OCI-LY3 (cell line): ENCODE data around the gene PRMT7.

ENCODE experiments used
- H2AFZ ChIP-seq: fragments of 200-600, 300-600 bp; shearing (Covaris generic); 2 replicates; pipeline ENCODE4 v1.6.0; 2014; ENCODE audit warnings: antibody characterized with exemption, low read depth, low read length
- H3K27ac ChIP-seq: fragments of 200-600, 300-600 bp; sonication (generic); 2 replicates; pipeline ENCODE4 v1.5.1; 2014; ENCODE audit warnings: mild to moderate bottlenecking, low read length, moderate library complexity, mixed read lengths
- H3K27me3 ChIP-seq: fragments of 200-600, 300-600 bp; sonication (generic); 2 replicates; pipeline ENCODE4 v1.6.1; 2014; ENCODE audit warnings: low read depth, low read length, mixed read lengths
- H3K36me3 ChIP-seq: fragments of 200-600, 300-600 bp; sonication (generic); replicated peaks from 2 replicates; pipeline ENCODE3; 2014; ENCODE audit warnings: low read depth, low read length, mixed read lengths
- H3K4me1 ChIP-seq: fragments of 300-600, 200-600 bp; sonication (generic); 2 replicates; pipeline ENCODE4 v1.6.1; 2014; ENCODE audit warnings: low read length, mixed read lengths
- H3K4me2 ChIP-seq: fragments of 200-600, 300-600 bp; sonication (generic); 2 replicates; pipeline ENCODE4 v1.6.1; 2014; ENCODE audit warnings: low read length, mixed read lengths
- H3K4me3 ChIP-seq: fragments of 300-600, 200-600 bp; sonication (generic); 2 replicates; pipeline ENCODE4 v1.5.1; 2014; ENCODE audit warnings: antibody characterized with exemption, mild to moderate bottlenecking, low read length, moderate library complexity
- H3K79me2 ChIP-seq: fragments of 300-600, 200-600 bp; shearing (Covaris generic); 2 replicates; pipeline ENCODE4 v1.6.1; 2014; ENCODE audit warnings: mild to moderate bottlenecking, low read length, mixed read lengths
- H3K9ac ChIP-seq: fragments of 300-600, 200-600 bp; shearing (Covaris generic); 2 replicates; pipeline ENCODE4 v1.6.0; 2014; ENCODE audit warnings: mild to moderate bottlenecking, low read length, moderate library complexity
- H3K9me3 ChIP-seq: fragments of 200-600, 300-600 bp; shearing (Covaris generic); 2 replicates; pipeline ENCODE4 v1.6.1; 2014; ENCODE audit warnings: low read length, mixed read lengths; ENCODE audit not compliant: insufficient read depth
- H4K20me1 ChIP-seq: fragments of 200-600, 300-600 bp; sonication (generic); 2 replicates; pipeline ENCODE4 v1.6.1; 2016; ENCODE audit warnings: low read length, mixed read lengths; ENCODE audit not compliant: insufficient read depth
- CTCF ChIP-seq: fragments of 200-600, 300-600 bp; sonication (generic); IDR thresholded peaks from 2 replicates; pipeline ENCODE4 v1.5.1; 2014; ENCODE audit warnings: antibody characterized with exemption, low read length, low read depth
- EZH2phosphoT487 ChIP-seq: fragments of 200-600 bp; shearing (Covaris generic); IDR thresholded peaks from 2 replicates; pipeline ENCODE4 v1.6.1; 2018; ENCODE audit warnings: antibody characterized with exemption, mixed run types, low read depth

PRMT7 gene

GRCh38 chr16:68351991-68352431 is 41.2 kb downstream of the PRMT7 start:
- Histone ChIP-seq H3K79me2 (no peaks in the 10 kb centered on the region), H3K36me3 (peaks cover 36% of the 10 kb centered on the region), H3K9me3 (no peaks in the 10 kb centered on the region), H3K9ac (no peak overlapping the region), H3K27me3 (no peaks in the 10 kb centered on the region), H3K4me1 (peaks cover 13% of the 10 kb centered on the region), H3K4me3 (no peak overlapping the region), H3K27ac (no peak overlapping the region), H4K20me1 (no peaks in the 10 kb centered on the region), H3K4me2 (no peak overlapping the region), H2AFZ (no peak overlapping the region)
- TF ChIP-seq CTCF (no peak), EZH2phosphoT487 (no peak)

GRCh38 chr16:68353366-68353765 is 42.5 kb downstream of the PRMT7 start:
- H3K79me2 ChIP-seq = no peaks in the 10 kb centered on the region
- TF ChIP-seq CTCF = no peak
- TF ChIP-seq EZH2phosphoT487 = no peak
- peaks cover 13% of the 10 kb centered on the region for H3K4me1 ChIP-seq
- H3K36me3 ChIP-seq = peaks cover 41% of the 10 kb centered on the region
- H3K9ac ChIP-seq = no peak overlapping the region
- H3K9me3 ChIP-seq = no peaks in the 10 kb centered on the region
- no peaks in the 10 kb centered on the region for H3K27me3 ChIP-seq
- H3K4me3 ChIP-seq = no peak overlapping the region
- no peaks in the 10 kb centered on the region for H4K20me1 ChIP-seq
- H2AFZ ChIP-seq = no peak overlapping the region
- H3K4me2 ChIP-seq = no peak overlapping the region
- H3K27ac ChIP-seq = no peak overlapping the region

GRCh38 chr16:68354816-68355215 is 44.0 kb downstream of the PRMT7 start:
- Histone ChIP-seq H3K27ac (no peak overlapping the region), H4K20me1 (no peaks in the 10 kb centered on the region), H3K4me2 (no peak overlapping the region), H3K79me2 (no peaks in the 10 kb centered on the region), H3K9me3 (no peaks in the 10 kb centered on the region), H3K4me3 (no peak overlapping the region), H3K36me3 (peaks cover 34% of the 10 kb centered on the region), H2AFZ (no peak overlapping the region), H3K4me1 (peaks cover 13% of the 10 kb centered on the region), H3K9ac (no peak overlapping the region), H3K27me3 (no peaks in the 10 kb centered on the region)
- TF ChIP-seq CTCF = no peak
- TF ChIP-seq EZH2phosphoT487 = no peak

GRCh38 chr16:68355447-68356248 is 44.8 kb downstream of the PRMT7 start:
- Histone ChIP-seq H3K4me3 (no peak overlapping the region), H3K36me3 (peaks cover 29% of the 10 kb centered on the region), H3K4me1 (peaks cover 13% of the 10 kb centered on the region), H3K9ac (no peak overlapping the region), H3K79me2 (no peaks in the 10 kb centered on the region), H4K20me1 (no peaks in the 10 kb centered on the region), H2AFZ (no peak overlapping the region), H3K4me2 (no peak overlapping the region), H3K9me3 (no peaks in the 10 kb centered on the region), H3K27ac (no peak overlapping the region), H3K27me3 (no peaks in the 10 kb centered on the region)
- TF ChIP-seq EZH2phosphoT487 = no peak
- no peak; the same call in 1 of the 2 replicates for TF ChIP-seq CTCF
